Fibroblast of the aortic adventitia (primary cell): ENCODE measurements around the gene ROBO2. TPM values are rescaled to one million over a fixed set of nuclear protein-coding genes. Genes with fewer than 3 reads are reported as not detected.

Source experiments
- DNase-seq: peaks from one replicate; pipeline ENCODE4 v3.0.0-alpha.2; 2010; ENCODE audit warnings: low read depth
- H3K4me3 ChIP-seq: 2 replicates; pipeline ENCODE4 v1.5.1; 2011; ENCODE audit warnings: low read depth, mild to moderate bottlenecking, control low read depth, low read length, moderate library complexity
- total RNA-seq: library from RNA; depleted of rRNA; stranded (reverse); fragments of >200 nt; gene quantifications from 2 replicates; pipeline ENCODE4 v1.2.3, GENCODE V29; 2012; ENCODE audit warnings: low replicate concordance
- TF ChIP-seq, protein P1 (sequence below): IDR thresholded peaks from 2 replicates; pipeline ENCODE4 v1.5.1; 2011; ENCODE audit warnings: mild to moderate bottlenecking, low read length, control low read depth, inconsistent platforms; ENCODE audit not compliant: insufficient read depth

ROBO2 gene
- total RNA-seq, 1 donor, result 1.2 TPM

DNA sequence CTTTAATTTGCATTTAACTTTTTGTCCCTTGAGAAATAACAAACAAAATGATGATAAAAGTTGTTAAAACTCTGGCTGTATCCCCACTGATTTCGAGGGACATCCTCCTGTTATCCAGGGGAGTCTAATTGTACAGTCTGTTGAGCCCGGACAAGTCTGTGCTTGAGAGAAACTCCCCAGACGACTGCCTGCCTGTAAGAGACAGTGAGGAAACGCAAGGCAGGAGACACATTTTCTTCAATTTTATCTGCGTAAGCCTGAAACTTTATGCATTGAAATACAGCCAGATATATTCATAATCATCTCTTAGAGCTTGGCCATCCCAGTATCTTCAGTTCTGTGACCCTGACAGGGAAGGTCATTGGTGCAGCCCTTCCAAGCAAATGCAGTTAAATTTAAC is 97.7 kb downstream of the ROBO2 start:
- DNase-seq, result no peak
- TF ChIP-seq, protein P1, sequence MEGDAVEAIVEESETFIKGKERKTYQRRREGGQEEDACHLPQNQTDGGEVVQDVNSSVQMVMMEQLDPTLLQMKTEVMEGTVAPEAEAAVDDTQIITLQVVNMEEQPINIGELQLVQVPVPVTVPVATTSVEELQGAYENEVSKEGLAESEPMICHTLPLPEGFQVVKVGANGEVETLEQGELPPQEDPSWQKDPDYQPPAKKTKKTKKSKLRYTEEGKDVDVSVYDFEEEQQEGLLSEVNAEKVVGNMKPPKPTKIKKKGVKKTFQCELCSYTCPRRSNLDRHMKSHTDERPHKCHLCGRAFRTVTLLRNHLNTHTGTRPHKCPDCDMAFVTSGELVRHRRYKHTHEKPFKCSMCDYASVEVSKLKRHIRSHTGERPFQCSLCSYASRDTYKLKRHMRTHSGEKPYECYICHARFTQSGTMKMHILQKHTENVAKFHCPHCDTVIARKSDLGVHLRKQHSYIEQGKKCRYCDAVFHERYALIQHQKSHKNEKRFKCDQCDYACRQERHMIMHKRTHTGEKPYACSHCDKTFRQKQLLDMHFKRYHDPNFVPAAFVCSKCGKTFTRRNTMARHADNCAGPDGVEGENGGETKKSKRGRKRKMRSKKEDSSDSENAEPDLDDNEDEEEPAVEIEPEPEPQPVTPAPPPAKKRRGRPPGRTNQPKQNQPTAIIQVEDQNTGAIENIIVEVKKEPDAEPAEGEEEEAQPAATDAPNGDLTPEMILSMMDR, result no peak
- no peak overlapping the region for H3K4me3 ChIP-seq

DNA sequence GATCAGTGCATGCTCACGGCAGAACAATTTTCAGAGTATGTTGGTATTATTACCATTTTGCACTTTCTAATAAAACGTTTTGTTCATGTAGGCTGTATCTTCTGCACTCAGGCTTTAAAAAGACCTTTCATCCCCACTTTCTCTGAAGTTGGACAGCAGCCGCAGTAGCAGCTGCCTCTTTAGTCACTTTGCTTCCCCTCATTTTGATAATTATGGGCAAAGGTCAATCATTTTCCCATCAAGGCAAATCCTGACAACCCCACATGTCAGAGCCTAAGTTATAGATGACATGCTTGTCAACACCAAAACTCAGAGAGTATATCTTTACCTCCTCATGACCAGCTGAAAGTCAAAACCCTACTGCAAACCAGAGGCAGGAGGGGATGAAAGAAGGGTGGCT is 99.7 kb downstream of the ROBO2 start:
- no peak for DNase-seq
- TF ChIP-seq, protein P1, result no peak
- no peak overlapping the region for H3K4me3 ChIP-seq

DNA sequence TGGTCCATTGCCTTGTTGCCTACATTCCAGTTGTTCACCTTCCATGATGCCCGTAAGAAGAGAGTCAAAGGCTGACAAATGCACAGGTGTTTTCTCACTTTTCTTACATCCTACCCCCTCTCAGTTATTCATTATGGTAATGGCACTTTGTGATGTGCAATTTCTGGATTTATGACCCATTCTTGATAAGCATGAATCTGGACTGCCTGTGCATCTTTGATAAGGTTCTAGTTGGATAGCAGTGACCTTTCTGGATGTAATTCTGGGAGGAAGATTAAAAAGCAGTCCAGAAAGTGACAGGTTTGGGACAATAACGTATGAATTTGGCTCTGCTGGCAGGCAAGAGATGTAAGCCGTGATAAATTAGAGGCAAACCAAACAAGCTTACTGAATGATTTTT is 101.5 kb downstream of the ROBO2 start:
- TF ChIP-seq, protein P1, result no peak
- no peak overlapping the region for H3K4me3 ChIP-seq
- DNase-seq, result no peak

DNA sequence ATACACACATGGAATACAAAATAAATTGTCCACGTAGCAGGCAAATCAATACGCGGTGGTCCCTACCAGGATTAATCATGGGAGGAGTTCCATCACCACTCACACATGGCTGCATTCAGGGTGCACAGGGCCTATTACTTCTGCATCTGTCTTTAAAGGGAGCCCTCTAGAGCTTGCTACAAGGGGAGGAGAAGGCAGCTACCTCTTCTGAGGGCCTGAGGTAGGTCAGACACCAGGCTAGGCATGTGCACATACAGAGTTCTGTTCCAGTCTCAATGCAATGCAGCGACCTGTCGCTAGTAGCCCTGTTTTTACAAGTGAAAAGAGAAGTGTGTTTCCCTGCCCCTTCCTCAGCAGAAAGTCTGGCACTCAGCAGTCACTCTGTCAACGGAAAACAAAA is 102.7 kb downstream of the ROBO2 start:
- TF ChIP-seq, protein P1, result no peak
- DNase-seq, result no peak
- no peak overlapping the region for H3K4me3 ChIP-seq

DNA sequence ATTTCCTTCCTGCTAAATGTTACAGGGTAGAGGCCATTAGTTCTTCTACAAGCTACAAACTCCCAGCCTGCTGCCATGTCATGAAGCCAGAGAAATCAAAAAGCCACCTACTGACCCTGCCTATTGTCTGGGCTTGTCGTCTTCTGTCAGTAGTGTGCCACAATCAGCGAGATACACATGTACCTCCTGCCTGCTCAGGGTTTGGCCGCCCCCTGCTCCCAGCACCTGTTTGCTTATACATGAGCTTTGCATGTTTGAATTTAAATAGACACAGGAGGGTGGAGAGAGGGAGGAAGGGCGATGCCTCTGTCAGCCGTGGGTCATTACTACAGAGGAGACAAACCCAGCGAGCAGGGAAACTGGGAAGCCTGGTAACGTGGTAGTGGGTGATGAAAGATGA is 106.1 kb downstream of the ROBO2 start:
- TF ChIP-seq, protein P1, result no peak
- no peak for DNase-seq
- H3K4me3 ChIP-seq, result no peak overlapping the region

DNA sequence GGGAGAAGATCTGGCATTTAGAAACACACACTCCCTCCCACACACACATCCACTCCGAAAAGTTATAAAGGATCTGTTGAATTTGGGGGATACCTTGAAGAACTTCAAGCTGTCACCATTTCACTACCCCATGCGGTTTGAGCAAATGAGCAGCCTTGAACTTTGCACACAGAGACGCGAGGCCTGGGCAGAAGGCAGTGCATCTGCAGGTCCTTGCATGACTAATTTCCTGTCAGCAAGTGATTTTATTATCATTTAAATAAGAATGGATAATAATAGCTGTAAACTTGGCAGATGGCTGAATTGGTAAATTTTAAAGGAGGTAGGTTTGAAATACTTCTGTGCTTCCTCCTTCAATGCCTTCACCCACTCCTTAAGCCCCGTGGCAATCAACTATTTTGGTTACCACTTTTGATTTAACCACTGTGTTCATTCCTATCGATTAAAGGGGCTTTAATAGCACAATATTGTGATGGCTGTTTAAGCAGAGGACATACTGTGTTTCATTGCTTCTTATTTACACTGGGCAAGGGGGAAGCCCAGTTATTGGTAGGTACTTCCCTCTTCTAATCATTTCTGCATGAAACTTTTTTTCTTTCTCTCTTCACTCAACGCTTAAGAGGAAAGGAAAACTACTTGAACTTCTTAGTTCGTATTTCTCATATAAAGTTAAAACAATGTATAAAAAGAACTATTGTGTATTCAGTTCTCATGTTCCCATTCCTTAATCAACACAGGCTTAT is 108.1 kb downstream of the ROBO2 start:
- H3K4me3 ChIP-seq, result no peak overlapping the region
- DNase-seq, result no peak
- TF ChIP-seq, protein P1, result no peak

DNA sequence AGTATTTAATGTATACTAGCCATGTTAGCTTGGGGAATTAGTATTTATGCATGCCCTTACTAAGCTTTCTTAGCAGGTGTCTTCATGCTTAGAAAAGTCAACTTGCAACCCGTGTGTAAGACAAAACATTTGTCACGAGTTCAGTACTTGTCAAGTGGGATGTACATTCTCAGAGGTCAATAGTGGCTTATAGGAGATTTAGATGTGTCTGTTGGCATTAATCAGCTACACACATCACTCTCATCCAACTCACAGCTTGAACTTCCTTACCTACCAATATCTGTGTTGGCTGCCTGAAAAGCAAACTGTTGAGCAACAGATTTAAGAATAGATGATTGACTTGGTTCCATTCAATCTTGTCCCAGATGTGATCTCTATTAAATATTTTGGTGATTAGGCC is 109.5 kb downstream of the ROBO2 start:
- no peak for DNase-seq
- no peak overlapping the region for H3K4me3 ChIP-seq
- TF ChIP-seq, protein P1, result no peak
